Activated T-cell treated with anti-CD3 and anti-CD28 coated beads, Interleukin-2, amount 50 U/mL, for 72 hours (primary cell): ENCODE data around the gene ENPP1. TPM values are rescaled to one million over a fixed set of nuclear protein-coding genes. Genes with fewer than 3 reads are reported as not detected.

Experiments
- ATAC-seq, 2 donors: fragments of 150-1000 bp; cut with Tn5 transposase; replicated peaks in 1 of 2; 2 replicates each; pipeline ENCODE4 v1.10.0; 2021; ENCODE audit warnings: moderate library complexity in 2 of 2, mild to moderate bottlenecking in 1 of 2
- DNase-seq, 2 donors: peaks; one replicate each; pipeline ENCODE4 v3.0.0; 2021 to 2022; ENCODE audit warnings: mixed read lengths in 1 of 2
- H3K27ac Mint-ChIP-seq: one replicate; pipeline ENCODE4 v1.8.0; 2022; ENCODE audit warnings: mild to moderate bottlenecking, moderate library complexity, mixed read lengths
- H3K27me3 Mint-ChIP-seq: one replicate; pipeline ENCODE4 v1.8.0; 2022; ENCODE audit warnings: low read depth, mixed read lengths
- H3K36me3 Mint-ChIP-seq, 2 donors: one replicate each; pipeline ENCODE4 v1.8.0; 2022; ENCODE audit warnings: mixed read lengths in 2 of 2, mild to moderate bottlenecking in 1 of 2; ENCODE audit not compliant: insufficient read depth in 2 of 2
- H3K4me1 Mint-ChIP-seq: one replicate; pipeline ENCODE4 v1.8.0; 2022; ENCODE audit warnings: low read depth, mixed read lengths
- H3K4me3 Mint-ChIP-seq, 2 donors: one replicate each; pipeline ENCODE4 v1.8.0; 2022; ENCODE audit warnings: mild to moderate bottlenecking in 2 of 2, mixed read lengths in 2 of 2, moderate library complexity in 2 of 2
- H3K9me3 Mint-ChIP-seq, 2 donors: one replicate each; pipeline ENCODE4 v1.8.0; 2022; ENCODE audit warnings: mixed read lengths in 2 of 2
- total RNA-seq, 2 donors: library from RNA; stranded (reverse); gene quantifications; one replicate each; pipeline ENCODE4 v1.2.3, GENCODE V29; 2022

The ENPP1 gene
- total RNA-seq, 2 donors from 2014 or later = 0.53 to 1.2 TPM

DNA sequence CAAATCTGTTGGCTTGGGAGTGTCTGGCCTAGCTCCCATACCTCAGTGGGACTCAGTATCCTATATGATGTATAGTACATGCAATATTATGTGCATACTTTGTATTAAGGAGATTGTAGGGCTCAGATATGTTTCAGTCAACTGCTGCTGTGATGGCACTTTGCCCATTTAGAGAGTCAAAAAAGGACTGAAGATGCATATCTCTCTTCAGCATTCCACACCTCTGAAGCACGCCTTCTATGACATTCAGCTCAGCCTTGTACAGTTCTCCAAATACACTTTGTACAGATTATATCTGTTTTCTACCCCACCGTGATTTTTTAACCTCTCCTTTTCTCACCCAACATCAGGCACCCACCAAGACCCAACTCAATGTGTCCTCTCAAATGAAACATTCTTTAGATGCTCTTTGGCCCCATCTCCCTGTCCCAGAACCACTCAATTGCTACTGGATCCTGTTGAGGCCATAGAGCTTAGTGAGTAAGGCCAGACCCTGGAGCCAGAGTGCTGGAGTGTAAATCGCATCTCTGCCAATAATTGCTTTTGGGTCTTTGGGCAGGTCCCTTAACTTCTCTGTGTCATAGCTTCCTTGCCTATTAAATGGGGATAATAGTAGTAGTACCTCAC lies 15.6 kb downstream of the ENPP1 start:
- Mint-ChIP-seq H3K9me3 (peaks cover 0 to 2% of the 10 kb centered on the region in 2 donors), H3K27me3 (peaks cover 37% of the 10 kb centered on the region), H3K27ac (no peak overlapping the region), H3K4me3 (no peak overlapping the region), H3K36me3 (no peaks in the 10 kb centered on the region), H3K4me1 (no peaks in the 10 kb centered on the region)
- ATAC-seq = no peak
- no peak for DNase-seq

DNA sequence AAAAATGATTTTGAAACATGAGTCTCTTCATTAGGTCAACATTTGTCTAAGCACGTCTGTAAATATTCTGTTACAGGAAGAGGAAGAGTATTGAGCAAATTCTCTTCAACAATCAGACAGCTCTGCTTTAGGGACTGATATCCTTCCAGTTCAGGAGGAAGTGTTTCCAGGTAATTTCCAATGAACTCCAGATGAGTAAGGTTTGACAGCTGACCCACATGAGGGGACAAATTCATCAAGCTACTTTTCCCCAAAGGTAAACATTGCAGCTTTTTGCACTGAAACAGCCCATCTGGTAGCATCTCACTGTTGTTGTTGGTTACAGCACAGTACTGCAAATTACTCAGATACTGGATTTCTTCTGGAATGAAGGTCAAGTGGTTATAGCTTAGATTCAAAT lies 18.1 kb downstream of the ENPP1 start:
- H3K27ac Mint-ChIP-seq = no peak overlapping the region
- H3K4me1 Mint-ChIP-seq = no peaks in the 10 kb centered on the region
- no peak overlapping the region for H3K4me3 Mint-ChIP-seq
- no peaks in the 10 kb centered on the region for H3K36me3 Mint-ChIP-seq
- H3K27me3 Mint-ChIP-seq = peaks cover 31% of the 10 kb centered on the region
- peaks cover 0 to 2% of the 10 kb centered on the region in 2 donors for H3K9me3 Mint-ChIP-seq
- no peak for ATAC-seq
- DNase-seq = no peak

DNA sequence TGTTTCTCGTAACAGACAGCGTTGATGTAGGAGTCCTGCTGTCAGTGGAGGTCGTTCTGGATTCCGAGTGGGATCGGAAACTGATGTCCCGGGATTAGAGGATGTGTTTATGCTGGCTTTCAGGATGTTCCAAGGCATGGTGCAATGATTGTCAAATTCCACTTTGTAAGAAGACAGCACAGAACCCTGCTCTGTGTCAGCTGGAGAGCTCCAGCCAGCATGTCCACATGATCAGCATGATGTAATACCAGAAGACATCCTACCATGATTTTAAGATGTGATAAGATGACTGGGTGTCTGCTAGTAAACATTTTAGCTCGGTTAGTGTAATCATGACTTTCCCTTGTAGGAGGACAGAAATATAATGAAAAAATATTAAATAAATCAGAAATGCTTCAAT lies 20.3 kb downstream of the ENPP1 start:
- no peak for DNase-seq
- Mint-ChIP-seq H3K9me3 (no peaks in the 10 kb centered on the region), H3K4me3 (no peak overlapping the region), H3K36me3 (no peaks in the 10 kb centered on the region), H3K27ac (no peak overlapping the region), H3K4me1 (no peaks in the 10 kb centered on the region), H3K27me3 (peaks cover 24% of the 10 kb centered on the region)
- ATAC-seq = no peak

DNA sequence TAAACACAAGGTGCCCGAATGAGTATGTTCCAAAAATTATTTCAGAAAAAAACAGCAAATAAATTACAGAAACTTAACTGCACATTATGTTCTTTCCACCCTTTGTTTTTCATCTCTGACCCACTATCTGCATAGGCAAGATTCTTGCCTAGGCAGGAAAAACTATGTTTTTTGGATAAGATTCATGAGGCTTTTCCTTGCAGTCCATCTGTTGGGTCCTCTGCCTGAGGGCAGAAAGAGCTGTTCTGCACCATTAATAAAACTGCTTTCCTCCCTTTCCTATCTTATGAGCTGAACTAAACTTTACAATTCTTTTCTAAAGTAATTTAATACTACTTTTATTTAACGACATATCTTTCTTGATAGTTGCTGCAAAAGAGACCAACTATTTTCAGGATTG lies 21.1 kb downstream of the ENPP1 start:
- Mint-ChIP-seq H3K27me3 (peaks cover 18% of the 10 kb centered on the region), H3K36me3 (no peaks in the 10 kb centered on the region), H3K9me3 (no peaks in the 10 kb centered on the region), H3K4me3 (no peak overlapping the region), H3K27ac (no peak overlapping the region), H3K4me1 (no peaks in the 10 kb centered on the region)
- ATAC-seq (no peak), DNase-seq (no peak)

DNA sequence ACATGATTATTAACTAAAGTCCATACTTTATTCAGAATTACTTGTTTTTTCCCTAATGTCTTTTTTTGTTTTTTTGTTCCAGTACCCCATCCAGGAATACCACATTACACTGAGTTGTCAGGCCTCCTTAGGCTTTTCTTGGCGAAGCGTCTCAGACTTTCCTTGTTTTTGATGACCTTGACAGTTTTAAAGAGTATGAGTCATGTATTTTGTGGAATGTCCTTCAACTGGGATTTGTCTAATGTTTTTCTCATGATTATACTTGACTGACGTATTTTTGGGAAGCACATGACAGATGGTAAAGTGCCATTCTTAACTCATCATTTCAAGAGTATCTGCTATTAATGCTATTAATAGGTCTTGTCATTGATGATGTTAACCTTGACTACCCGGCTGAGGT lies 23.6 kb downstream of the ENPP1 start:
- Mint-ChIP-seq H3K4me1 (no peaks in the 10 kb centered on the region), H3K9me3 (no peaks in the 10 kb centered on the region), H3K4me3 (no peak overlapping the region), H3K36me3 (no peaks in the 10 kb centered on the region), H3K27me3 (peaks cover 16% of the 10 kb centered on the region), H3K27ac (no peak overlapping the region)
- ATAC-seq = no peak
- no peak for DNase-seq

DNA sequence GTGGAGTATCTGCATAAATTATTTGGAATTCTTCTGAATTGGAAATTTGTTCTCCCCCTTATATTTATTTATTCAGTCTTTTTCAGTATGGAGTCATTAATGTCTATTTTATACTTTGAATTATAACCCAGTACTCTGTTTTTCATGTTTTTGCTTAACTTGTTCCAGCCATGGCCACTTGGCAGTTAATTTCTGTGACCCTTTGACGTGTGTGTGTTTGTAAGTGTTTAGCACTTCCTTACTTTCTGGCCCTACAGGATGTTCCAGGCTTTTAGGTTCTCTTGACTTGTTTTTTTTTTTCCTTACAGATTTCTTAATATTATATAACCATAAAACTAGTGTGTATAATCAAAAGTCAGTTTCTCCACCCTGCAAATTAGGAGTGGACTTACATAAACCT lies 24.1 kb downstream of the ENPP1 start:
- no peak overlapping the region for H3K27ac Mint-ChIP-seq
- H3K4me3 Mint-ChIP-seq = no peak overlapping the region

DNA sequence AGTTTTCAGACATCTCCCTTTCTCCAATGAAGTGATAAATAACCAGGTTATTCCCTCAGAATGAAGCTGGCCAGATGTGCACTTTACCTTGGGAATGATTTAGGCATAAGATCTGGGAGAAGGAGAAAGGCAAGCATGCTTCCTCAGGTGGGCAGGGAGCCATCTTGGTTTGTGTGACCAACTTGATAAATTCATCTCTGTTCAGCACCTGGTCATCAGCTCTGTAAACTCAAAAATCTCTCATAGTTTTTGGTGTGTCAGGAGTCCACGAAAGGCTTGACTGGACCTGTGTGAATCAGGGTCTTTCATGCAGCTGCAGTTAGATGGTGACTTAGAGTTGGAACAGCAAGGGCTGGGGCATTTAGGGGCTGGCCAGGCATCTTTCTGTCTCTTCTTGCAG lies 24.5 kb downstream of the ENPP1 start:
- Mint-ChIP-seq H3K27ac (no peak overlapping the region), H3K36me3 (no peaks in the 10 kb centered on the region), H3K4me1 (no peaks in the 10 kb centered on the region), H3K27me3 (peaks cover 20% of the 10 kb centered on the region), H3K9me3 (no peaks in the 10 kb centered on the region), H3K4me3 (no peak overlapping the region)
- DNase-seq (no peak), ATAC-seq (no peak)

More for the DNA sequence above, 24.1 kb downstream of the ENPP1 start:
- no peaks in the 10 kb centered on the region for H3K9me3 Mint-ChIP-seq
- no peak for DNase-seq
- ATAC-seq = no peak
- no peaks in the 10 kb centered on the region for H3K36me3 Mint-ChIP-seq
- H3K27me3 Mint-ChIP-seq = peaks cover 20% of the 10 kb centered on the region
- no peaks in the 10 kb centered on the region for H3K4me1 Mint-ChIP-seq

DNA sequence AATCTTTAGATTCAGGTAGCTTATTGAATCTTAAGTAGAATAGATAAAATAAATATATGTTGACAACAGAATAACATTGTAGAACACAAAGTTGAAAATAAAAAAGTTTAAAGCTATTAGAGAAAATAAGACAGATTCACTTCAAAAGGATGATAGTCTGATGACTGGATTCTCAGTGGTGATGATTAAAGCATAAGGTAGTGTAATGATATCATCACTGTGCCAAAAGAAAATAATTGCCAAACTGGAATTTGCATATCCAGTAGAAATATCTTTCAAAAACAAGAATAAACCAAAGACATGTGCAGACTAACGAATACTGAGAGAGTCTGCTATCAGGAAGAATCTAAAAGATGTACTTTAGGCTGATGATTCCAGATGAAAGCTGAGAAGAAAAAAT lies 30.2 kb downstream of the ENPP1 start:
- Mint-ChIP-seq H3K4me3 (no peak overlapping the region), H3K27ac (no peak overlapping the region), H3K27me3 (peaks cover 15% of the 10 kb centered on the region), H3K4me1 (no peaks in the 10 kb centered on the region), H3K36me3 (no peaks in the 10 kb centered on the region), H3K9me3 (no peaks in the 10 kb centered on the region)
- DNase-seq (no peak), ATAC-seq (no peak)

DNA sequence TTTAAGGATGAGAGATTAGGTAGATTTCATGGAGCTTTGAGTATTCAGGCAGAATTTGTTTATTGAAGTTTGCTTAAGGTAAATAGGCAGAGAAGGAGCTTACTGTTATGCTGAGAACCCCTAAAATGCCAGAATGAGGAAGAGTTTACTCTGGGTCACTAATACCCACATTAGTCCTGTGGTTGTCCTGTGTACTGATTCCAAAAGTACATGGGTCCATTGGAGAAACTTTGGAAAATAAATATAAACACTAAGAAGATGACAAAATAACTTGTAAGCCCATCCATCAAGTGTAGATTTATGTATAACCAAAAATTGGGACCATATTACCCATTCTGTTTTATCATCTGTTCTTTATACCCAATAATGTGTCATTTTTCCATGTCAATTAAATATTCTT lies 31.6 kb downstream of the ENPP1 start:
- H3K27ac Mint-ChIP-seq = no peak overlapping the region
- no peaks in the 10 kb centered on the region for H3K36me3 Mint-ChIP-seq
- peaks cover 15% of the 10 kb centered on the region for H3K27me3 Mint-ChIP-seq
- ATAC-seq (no peak), DNase-seq (no peak)
- H3K9me3 Mint-ChIP-seq = no peaks in the 10 kb centered on the region
- H3K4me1 Mint-ChIP-seq = no peaks in the 10 kb centered on the region
- no peak overlapping the region for H3K4me3 Mint-ChIP-seq

DNA sequence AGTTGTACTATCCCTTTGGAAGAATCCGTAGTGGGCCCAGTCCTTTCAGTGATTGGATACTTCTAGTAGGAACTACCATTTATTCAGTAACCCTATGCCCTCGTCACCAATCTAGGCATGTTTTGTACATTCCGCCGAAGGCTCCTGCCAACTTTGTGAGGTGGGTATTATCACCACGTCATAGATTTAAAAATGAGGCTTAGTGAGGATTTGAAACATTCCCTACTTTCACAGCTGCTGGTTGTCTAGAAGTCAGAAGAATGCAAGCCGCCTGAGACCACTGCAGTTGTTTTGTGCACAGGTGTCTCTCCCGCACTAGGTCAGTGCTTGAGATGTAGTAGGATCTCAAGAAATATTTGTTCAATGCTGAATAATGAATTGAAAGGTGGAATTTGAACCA lies 32.6 kb downstream of the ENPP1 start:
- Mint-ChIP-seq H3K27ac (no peak overlapping the region), H3K9me3 (no peaks in the 10 kb centered on the region), H3K27me3 (peaks cover 15% of the 10 kb centered on the region), H3K36me3 (no peaks in the 10 kb centered on the region), H3K4me1 (no peaks in the 10 kb centered on the region), H3K4me3 (no peak overlapping the region)
- ATAC-seq (no peak), DNase-seq (no peak)

DNA sequence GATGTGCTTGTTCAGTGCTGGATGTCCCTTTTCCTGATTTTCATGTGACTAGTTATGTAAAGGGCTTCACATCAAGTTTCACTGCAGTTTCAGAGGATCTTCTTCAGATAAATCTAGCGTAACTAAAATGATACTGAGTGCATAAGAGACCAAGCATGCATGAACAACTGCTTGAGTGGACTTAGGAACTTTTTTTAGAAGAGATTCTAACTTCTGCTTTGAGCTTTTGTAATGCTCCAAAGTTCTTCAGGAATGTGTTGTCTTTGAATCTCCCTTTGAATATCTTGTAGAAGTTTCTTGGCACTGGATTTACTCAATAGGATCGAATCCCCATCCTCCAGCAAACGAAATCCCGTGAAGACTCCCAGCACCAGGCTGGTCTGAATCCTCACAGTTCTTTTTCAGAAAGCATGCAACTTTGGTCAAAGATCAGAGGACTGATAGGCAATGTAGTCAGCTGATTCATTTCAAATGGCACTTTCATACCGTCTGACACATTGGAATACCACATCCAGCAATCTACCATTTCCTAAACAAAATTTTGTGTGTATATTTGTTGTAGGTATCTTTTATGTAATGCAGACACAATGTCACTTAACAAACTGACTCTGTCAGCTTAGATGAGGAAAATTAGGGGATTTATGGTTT lies 33.2 kb downstream of the ENPP1 start:
- no peaks in the 10 kb centered on the region for H3K36me3 Mint-ChIP-seq
- no peak overlapping the region for H3K4me3 Mint-ChIP-seq
- H3K9me3 Mint-ChIP-seq = no peaks in the 10 kb centered on the region
- H3K4me1 Mint-ChIP-seq = no peaks in the 10 kb centered on the region
- peaks cover 20% of the 10 kb centered on the region for H3K27me3 Mint-ChIP-seq
- H3K27ac Mint-ChIP-seq = no peak overlapping the region
- no peak for DNase-seq
- ATAC-seq = no peak

DNA sequence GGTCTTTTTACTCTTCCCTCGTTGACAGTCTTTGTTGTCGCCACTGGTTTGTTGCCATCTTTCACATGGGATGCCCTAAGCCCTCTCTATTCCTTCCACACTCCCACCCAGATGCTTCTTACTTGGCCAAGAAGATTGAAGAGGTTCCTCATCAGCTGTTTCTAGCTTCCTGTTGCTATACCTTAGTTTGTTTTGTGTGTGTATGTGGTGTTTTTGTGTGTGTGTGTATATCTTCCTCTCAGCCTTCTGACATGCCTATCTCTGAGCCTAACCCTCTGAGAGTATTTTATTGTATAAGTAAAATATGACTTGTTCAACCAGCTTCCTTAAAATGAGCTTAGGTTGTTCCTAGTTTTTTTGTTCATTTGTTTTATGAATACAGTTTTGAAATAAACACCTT lies 35.9 kb downstream of the ENPP1 start:
- no peak for DNase-seq
- Mint-ChIP-seq H3K36me3 (no peaks in the 10 kb centered on the region), H3K4me3 (no peak overlapping the region), H3K4me1 (no peaks in the 10 kb centered on the region), H3K27me3 (peaks cover 25% of the 10 kb centered on the region), H3K27ac (no peak overlapping the region), H3K9me3 (no peaks in the 10 kb centered on the region)
- ATAC-seq = no peak

DNA sequence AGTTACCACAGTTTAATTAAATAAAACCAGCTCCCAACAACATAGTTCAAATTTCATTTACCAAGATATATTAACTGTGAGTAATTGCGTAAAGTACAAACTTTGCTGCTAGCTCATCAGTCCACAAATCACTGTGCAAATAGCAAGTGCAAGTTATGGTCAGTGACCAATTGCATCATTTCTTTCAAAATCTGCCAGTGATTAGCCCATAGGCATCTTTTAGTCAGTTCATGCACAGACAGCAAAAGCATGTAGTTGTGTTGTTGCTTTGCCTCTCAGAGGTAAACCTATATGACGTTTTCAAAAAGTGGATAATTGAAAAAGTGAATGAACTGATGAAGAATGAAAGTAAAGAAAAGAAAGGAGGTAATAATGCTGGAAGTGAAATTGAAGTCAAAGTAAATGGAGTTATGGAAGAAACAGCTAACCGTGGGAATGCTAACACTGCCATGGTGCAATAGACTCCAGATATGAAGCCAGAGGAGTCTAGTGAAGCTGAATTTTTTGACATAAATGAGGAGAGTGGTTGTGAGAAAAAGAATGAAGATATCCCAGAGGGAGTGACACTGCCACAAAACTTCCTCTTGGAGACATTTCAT lies 36.5 kb downstream of the ENPP1 start:
- H3K4me1 Mint-ChIP-seq = no peaks in the 10 kb centered on the region
- no peaks in the 10 kb centered on the region for H3K36me3 Mint-ChIP-seq
- H3K4me3 Mint-ChIP-seq = no peak overlapping the region
- no peak overlapping the region for H3K27ac Mint-ChIP-seq
- no peaks in the 10 kb centered on the region for H3K9me3 Mint-ChIP-seq
- ATAC-seq (no peak), DNase-seq (no peak)
- peaks cover 30% of the 10 kb centered on the region for H3K27me3 Mint-ChIP-seq
